Lung (tissue), 12 donors: ENCODE data around the gene ARHGAP10. TPM values are rescaled to one million over a fixed set of nuclear protein-coding genes. Genes with fewer than 3 reads are reported as not detected.

Experiments
- ATAC-seq: fragments of 200-7000 bp; cut with Tn5 transposase; one replicate; pipeline ENCODE4 v1.9.1; 2020; ENCODE audit warnings: moderate number of reproducible peaks; ENCODE audit not compliant: insufficient read depth, low FRiP score
- DNase-seq, 3 donors: peaks; one replicate each; pipeline ENCODE4 v3.0.0-alpha.2; 2013 to 2017
- H3K27ac ChIP-seq, 2 donors: one replicate each; pipeline ENCODE4 v1.5.1; 2013; ENCODE audit warnings: mild to moderate bottlenecking in 2 of 2, moderate library complexity in 2 of 2, control low read depth in 1 of 2, inconsistent platforms in 1 of 2, low read depth in 1 of 2, low read length in 1 of 2
- H3K27me3 ChIP-seq, 3 donors: one replicate each; pipeline ENCODE4 v1.5.1; 2013; ENCODE audit warnings: low read length in 2 of 3; ENCODE audit not compliant: control insufficient read depth in 3 of 3, insufficient read depth in 3 of 3
- H3K36me3 ChIP-seq, 4 donors: one replicate each; pipeline ENCODE4 v1.5.1; 2013; ENCODE audit warnings: low read length in 4 of 4, mild to moderate bottlenecking in 1 of 4, moderate library complexity in 1 of 4; ENCODE audit not compliant: control insufficient read depth in 4 of 4, insufficient read depth in 4 of 4
- H3K4me1 ChIP-seq, 5 donors: one replicate each; pipeline ENCODE4 v1.5.1; 2013; ENCODE audit warnings: low read length in 5 of 5, mild to moderate bottlenecking in 2 of 5, moderate library complexity in 1 of 5; ENCODE audit not compliant: control insufficient read depth in 5 of 5, insufficient read depth in 5 of 5
- H3K4me3 ChIP-seq: one replicate; pipeline ENCODE4 v1.5.1; 2013; ENCODE audit warnings: mild to moderate bottlenecking, control low read depth, moderate library complexity
- H3K9ac ChIP-seq, 2 donors: one replicate each; pipeline ENCODE4 v1.5.1; 2013; ENCODE audit warnings: low read length in 2 of 2, control low read depth in 1 of 2; ENCODE audit not compliant: insufficient read depth in 1 of 2
- H3K9me3 ChIP-seq, 4 donors: one replicate each; pipeline ENCODE4 v1.5.1; 2013; ENCODE audit warnings: low read length in 3 of 4, mild to moderate bottlenecking in 1 of 4, moderate library complexity in 1 of 4; ENCODE audit not compliant: control insufficient read depth in 4 of 4, insufficient read depth in 3 of 4
- WGBS, 2 donors: extraction: QIAGEN DNeasy Blood & Tissue Kit; methylation state at CpG; one replicate each; pipeline ENCODE4 v1.1.7; 2013; 5-methylcytosine and 5-hydroxymethylcytosine counted together
- polyA plus RNA-seq, 2 donors: library from polyadenylated mRNA; stranded (reverse); fragments of 200-250 nt; gene quantifications; one replicate each; pipeline ENCODE4 v1.2.1, GENCODE V29; 2013
- total RNA-seq, 2 donors: library from RNA; depleted of rRNA in 1 of 2; stranded (reverse); fragments of >200 nt in 1 of 2; gene quantifications; one replicate each; pipeline ENCODE4 v1.2.1, GENCODE V29; 2014 to 2021
- TF ChIP-seq, protein P1 (sequence below): IDR thresholded peaks from 2 replicates; pipeline ENCODE4 v1.5.1; 2012; ENCODE audit warnings: mild to moderate bottlenecking; ENCODE audit errors: control extremely low read depth, extremely low read depth
- donor health status: control.
- donor health status: control.
- donor health status: Bipolar disorder and iron deficiency.
- donor health status: healthy.
- donor health status: DM: yes; HTN: yes; CAD: no.

Gene ARHGAP10
- total and polyA plus RNA-seq, 4 donors, result 9.1 to 25.0 (median 17.5) TPM

DNA sequence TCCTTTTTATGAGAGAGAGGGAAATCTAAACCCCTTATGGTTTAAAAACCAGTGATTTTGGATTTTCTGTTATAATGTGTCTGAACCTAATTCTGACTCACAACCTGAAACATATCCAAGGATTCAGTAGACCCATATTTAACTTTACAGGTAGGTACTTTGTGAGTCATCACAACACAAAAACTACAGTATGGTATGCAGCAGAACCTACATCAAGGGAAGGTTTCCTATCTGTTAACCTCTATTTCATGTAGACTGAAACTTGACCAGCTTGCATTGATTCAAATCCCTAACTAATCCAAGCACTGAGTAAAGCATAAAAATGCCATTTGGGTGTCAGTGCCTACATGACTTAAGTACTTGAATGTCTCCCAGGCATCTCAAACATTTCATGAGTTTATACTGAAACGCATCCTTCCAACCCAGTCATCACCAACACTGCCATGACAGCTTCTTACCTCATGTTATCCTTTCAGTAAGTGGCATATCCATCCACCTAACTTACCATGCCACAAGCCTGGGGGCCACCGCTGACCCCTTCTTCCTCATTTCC is 4.3 kb upstream of the ARHGAP10 start:
- TF ChIP-seq, protein P1, sequence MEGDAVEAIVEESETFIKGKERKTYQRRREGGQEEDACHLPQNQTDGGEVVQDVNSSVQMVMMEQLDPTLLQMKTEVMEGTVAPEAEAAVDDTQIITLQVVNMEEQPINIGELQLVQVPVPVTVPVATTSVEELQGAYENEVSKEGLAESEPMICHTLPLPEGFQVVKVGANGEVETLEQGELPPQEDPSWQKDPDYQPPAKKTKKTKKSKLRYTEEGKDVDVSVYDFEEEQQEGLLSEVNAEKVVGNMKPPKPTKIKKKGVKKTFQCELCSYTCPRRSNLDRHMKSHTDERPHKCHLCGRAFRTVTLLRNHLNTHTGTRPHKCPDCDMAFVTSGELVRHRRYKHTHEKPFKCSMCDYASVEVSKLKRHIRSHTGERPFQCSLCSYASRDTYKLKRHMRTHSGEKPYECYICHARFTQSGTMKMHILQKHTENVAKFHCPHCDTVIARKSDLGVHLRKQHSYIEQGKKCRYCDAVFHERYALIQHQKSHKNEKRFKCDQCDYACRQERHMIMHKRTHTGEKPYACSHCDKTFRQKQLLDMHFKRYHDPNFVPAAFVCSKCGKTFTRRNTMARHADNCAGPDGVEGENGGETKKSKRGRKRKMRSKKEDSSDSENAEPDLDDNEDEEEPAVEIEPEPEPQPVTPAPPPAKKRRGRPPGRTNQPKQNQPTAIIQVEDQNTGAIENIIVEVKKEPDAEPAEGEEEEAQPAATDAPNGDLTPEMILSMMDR, result no peak
- H3K27me3 ChIP-seq, result no peaks in the 10 kb centered on the region
- ATAC-seq, result no peak
- no peak overlapping the region for H3K9ac ChIP-seq
- no peaks in the 10 kb centered on the region for H3K36me3 ChIP-seq
- DNase-seq, result no peak
- H3K4me1 ChIP-seq, result peaks cover 0 to 4% (median 0%) of the 10 kb centered on the region in 5 donors
- H3K9me3 ChIP-seq, result no peaks in the 10 kb centered on the region
- WGBS, 2 donors, result 95 to 98% methylated on average over 2 of the region's 2 CpGs
- no peak overlapping the region for H3K27ac ChIP-seq
- no peak overlapping the region for H3K4me3 ChIP-seq

DNA sequence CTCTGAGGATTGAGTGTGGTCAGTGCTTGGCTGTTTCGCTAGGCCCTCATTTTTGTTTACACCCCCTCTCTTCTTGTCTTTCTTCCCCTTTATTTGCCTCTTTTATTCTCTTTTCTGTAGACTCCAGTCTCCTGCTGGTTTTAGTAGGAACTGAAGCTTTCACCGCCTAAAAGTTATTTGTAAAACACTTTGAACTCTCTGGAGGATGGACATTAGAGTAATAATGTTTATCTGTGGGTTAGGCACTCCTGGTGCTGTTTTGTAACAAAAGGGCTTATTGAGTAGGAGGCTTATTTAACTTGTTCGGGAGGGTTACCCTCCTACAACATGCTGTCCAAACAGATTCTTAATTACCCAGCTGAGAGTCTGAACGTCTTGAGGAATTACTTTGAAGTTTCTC is 1.6 kb upstream of the ARHGAP10 start:
- TF ChIP-seq, protein P1, result no peak
- H3K9ac ChIP-seq, result no peak overlapping the region
- DNase-seq (no peak), ATAC-seq (no peak)
- WGBS, 2 donors, result 70 to 75% methylated on average over 4 of the region's 4 CpGs
- H3K27ac ChIP-seq, result no peak overlapping the region
- H3K36me3 ChIP-seq, result no peaks in the 10 kb centered on the region
- no peak overlapping the region for H3K4me3 ChIP-seq
- H3K4me1 ChIP-seq, result peaks cover 0 to 21% (median 6%) of the 10 kb centered on the region in 5 donors
- no peaks in the 10 kb centered on the region for H3K27me3 ChIP-seq
- H3K9me3 ChIP-seq, result no peaks in the 10 kb centered on the region

DNA sequence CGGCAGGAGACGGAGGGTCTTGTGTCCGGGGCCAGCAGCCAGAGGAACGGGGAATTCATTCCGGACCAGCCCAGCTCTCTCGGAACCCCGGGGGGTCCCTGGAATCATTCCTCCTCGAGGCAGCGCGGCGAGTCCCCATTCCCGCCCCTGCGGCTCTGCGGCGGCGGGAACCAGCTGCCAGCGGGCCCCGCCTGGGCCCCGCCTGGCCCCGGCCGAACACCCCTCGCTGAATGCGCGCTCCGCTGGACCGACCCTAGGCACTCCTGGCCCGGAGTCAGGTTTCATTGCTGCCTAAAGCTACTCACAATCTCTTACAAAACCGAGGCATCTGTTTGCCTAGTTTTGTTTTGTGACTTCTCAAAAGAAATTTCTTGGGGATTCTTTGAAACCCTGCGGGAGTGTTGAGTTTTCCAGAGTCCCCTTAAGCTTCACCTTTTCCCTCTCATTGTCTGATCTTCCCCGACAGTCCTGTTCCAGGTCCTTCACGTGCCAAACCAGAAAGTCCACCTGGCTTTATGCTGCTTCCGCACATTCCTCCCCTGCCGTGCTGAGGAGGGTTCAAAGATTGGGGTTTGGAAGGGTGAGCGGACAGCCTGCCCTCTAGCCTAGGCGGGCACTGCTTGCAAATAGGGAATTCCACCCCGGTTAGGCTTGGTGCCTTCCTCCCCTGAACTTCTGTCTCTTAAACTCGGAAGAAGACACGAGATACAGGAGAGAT is 789 bp downstream of the ARHGAP10 start:
- Histone ChIP-seq H3K27ac (peak overlapping the region; percentile 71 to 89), H3K36me3 (no peaks in the 10 kb centered on the region), H3K4me3 (peak overlapping the region; percentile 91), H3K4me1 (peaks cover 0 to 21% (median 15%) of the 10 kb centered on the region in 5 donors), H3K27me3 (no peaks in the 10 kb centered on the region), H3K9ac (peak overlapping the region; percentile 76 to 94), H3K9me3 (no peaks in the 10 kb centered on the region)
- TF ChIP-seq, protein P1, result no peak
- WGBS, 2 donors, result 1% methylated on average over 38 of the region's 38 CpGs
- DNase-seq (peak; percentile 78 to 83 (median 81)), ATAC-seq (peak; percentile 54)
